WTC11 (cell line): ENCODE results near the gene SLX4. TPM values are rescaled to one million over a fixed set of nuclear protein-coding genes. Genes with fewer than 3 reads are reported as not detected.

ENCODE experiments used
- ATAC-seq: fragments of 200-7000 bp; cut with Tn5 transposase; 2 replicates; pipeline ENCODE4 v1.10.0; 2021; ENCODE audit warnings: mild to moderate bottlenecking, moderate library complexity
- CTCF ChIA-PET: fragments of 300-600 bp; sonication (Branson Sonifier 250); formaldehyde crosslinking; loops from one replicate; lab custom pipeline; 2021; ENCODE audit warnings: antibody characterized with exemption; lab: Charles Lee
- POLR2A ChIA-PET: fragments of 350-600 bp; sonication (Branson Sonifier 250); formaldehyde crosslinking; loops from one replicate; lab custom pipeline; 2021; ENCODE audit warnings: antibody characterized with exemption; lab: Charles Lee
- DNase-seq: peaks from one replicate; pipeline ENCODE4 v3.0.0; 2021; ENCODE audit warnings: low spot score
- H3K27ac Mint-ChIP-seq: 2 replicates; pipeline ENCODE4 v1.8.0; 2021; ENCODE audit warnings: mixed read lengths
- H3K27me3 Mint-ChIP-seq: 2 replicates; pipeline ENCODE4 v1.8.0; 2021; ENCODE audit warnings: low read depth, mild to moderate bottlenecking, moderate library complexity, mixed read lengths
- H3K36me3 Mint-ChIP-seq: 2 replicates; pipeline ENCODE4 v1.8.0; 2021; ENCODE audit warnings: mixed read lengths
- H3K4me1 Mint-ChIP-seq: 2 replicates; pipeline ENCODE4 v1.8.0; 2022; ENCODE audit warnings: mixed read lengths
- H3K4me3 Mint-ChIP-seq: 2 replicates; pipeline ENCODE4 v1.8.0; 2021; ENCODE audit warnings: mild to moderate bottlenecking, moderate library complexity, mixed read lengths
- H3K9me3 Mint-ChIP-seq: 2 replicates; pipeline ENCODE4 v1.8.0; 2021; ENCODE audit warnings: mixed read lengths
- AR ChIP-seq: fragments of 250-450 bp; sonication (Bioruptor Pico); IDR thresholded peaks from 2 replicates; pipeline ENCODE4 v1.9.0; 2021; ENCODE audit warnings: mild to moderate bottlenecking
- ATF3 ChIP-seq: sonication (generic); formaldehyde crosslinking; conservative IDR thresholded peaks from 2 replicates; pipeline ENCODE4 v1.8.1; 2022; ENCODE audit warnings: mild to moderate bottlenecking, missing genetic modification reagents
- CREB1 ChIP-seq: sonication (generic); formaldehyde crosslinking; IDR thresholded peaks from 2 replicates; pipeline ENCODE4 v1.8.0; 2023; ENCODE audit warnings: mild to moderate bottlenecking, missing genetic modification reagents
- E2F4 ChIP-seq: sonication (generic); formaldehyde crosslinking; IDR thresholded peaks from 2 replicates; pipeline ENCODE4 v1.8.1; 2022; ENCODE audit warnings: low read depth, mild to moderate bottlenecking, moderate library complexity, missing genetic modification reagents, borderline replicate concordance
- E2F5 ChIP-seq: sonication (generic); formaldehyde crosslinking; IDR thresholded peaks from 2 replicates; pipeline ENCODE4 v1.8.1; 2022; ENCODE audit warnings: mild to moderate bottlenecking, moderate library complexity, missing genetic modification reagents
- ELF4 ChIP-seq: sonication (generic); formaldehyde crosslinking; IDR thresholded peaks from 2 replicates; pipeline ENCODE4 v1.8.1; 2022; ENCODE audit warnings: low read depth, mild to moderate bottlenecking, moderate library complexity, missing genetic modification reagents
- ETV6 ChIP-seq: sonication (generic); formaldehyde crosslinking; IDR thresholded peaks from 2 replicates; pipeline ENCODE4 v1.8.1; 2022; ENCODE audit warnings: mild to moderate bottlenecking, missing genetic modification reagents
- MXD4 ChIP-seq: fragments of 250-450 bp; sonication (Bioruptor Pico); IDR thresholded peaks from 2 replicates; pipeline ENCODE4 v1.8.0; 2021; ENCODE audit warnings: mild to moderate bottlenecking, moderate library complexity, borderline replicate concordance
- NFATC4 ChIP-seq: fragments of 250-450 bp; sonication (Bioruptor Pico); IDR thresholded peaks from 2 replicates; pipeline ENCODE4 v1.9.0; 2021; ENCODE audit warnings: mild to moderate bottlenecking
- NR3C1 ChIP-seq: sonication (generic); formaldehyde crosslinking; conservative IDR thresholded peaks from 2 replicates; pipeline ENCODE4 v1.8.1; 2023; ENCODE audit warnings: low read depth, mild to moderate bottlenecking, missing genetic modification reagents
- RORB ChIP-seq: fragments of 250-450 bp; sonication (Bioruptor Pico); IDR thresholded peaks from 2 replicates; pipeline ENCODE4 v1.9.0; 2021; ENCODE audit warnings: mild to moderate bottlenecking
- STAT6 ChIP-seq: sonication (generic); formaldehyde crosslinking; conservative IDR thresholded peaks from 2 replicates; pipeline ENCODE4 v1.8.1; 2023; ENCODE audit warnings: mild to moderate bottlenecking, low read depth, missing genetic modification reagents, moderate library complexity
- USF2 ChIP-seq: sonication (generic); formaldehyde crosslinking; IDR thresholded peaks from 2 replicates; pipeline ENCODE4 v1.8.1; 2023; ENCODE audit warnings: mild to moderate bottlenecking, missing genetic modification reagents, moderate library complexity
- ZBTB21 ChIP-seq: sonication (generic); formaldehyde crosslinking; IDR thresholded peaks from 2 replicates; pipeline ENCODE4 v1.8.1; 2023; ENCODE audit warnings: mild to moderate bottlenecking, missing genetic modification reagents, borderline replicate concordance
- ZNF317 ChIP-seq: sonication (generic); formaldehyde crosslinking; IDR thresholded peaks from 2 replicates; pipeline ENCODE4 v1.8.1; 2023; ENCODE audit warnings: low read depth, mild to moderate bottlenecking, moderate library complexity, missing genetic modification reagents, borderline replicate concordance
- total RNA-seq: library from RNA; stranded (reverse); gene quantifications from 3 replicates; pipeline ENCODE4 v1.2.3, GENCODE V29; 2021
- TF ChIP-seq, protein P1 (sequence below): sonication (generic); formaldehyde crosslinking; IDR thresholded peaks from 2 replicates; pipeline ENCODE4 v1.8.0; 2022; ENCODE audit warnings: mild to moderate bottlenecking, missing genetic modification reagents
- TF ChIP-seq, protein P2 (sequence below): sonication (generic); formaldehyde crosslinking; IDR thresholded peaks from 2 replicates; pipeline ENCODE4 v1.8.1; 2022; ENCODE audit warnings: mild to moderate bottlenecking, missing genetic modification reagents, moderate library complexity, borderline replicate concordance
- TF ChIP-seq, protein P3 (sequence below): sonication (generic); formaldehyde crosslinking; IDR thresholded peaks from 2 replicates; pipeline ENCODE4 v1.8.1; 2023; ENCODE audit warnings: mild to moderate bottlenecking, missing genetic modification reagents
- TF ChIP-seq, protein P4 (sequence below): sonication (generic); formaldehyde crosslinking; IDR thresholded peaks from 2 replicates; pipeline ENCODE4 v1.8.0; 2022; ENCODE audit warnings: mild to moderate bottlenecking, missing genetic modification reagents
- TF ChIP-seq, protein P5 (sequence below): sonication (generic); formaldehyde crosslinking; IDR thresholded peaks from 2 replicates; pipeline ENCODE4 v1.8.0; 2022; ENCODE audit warnings: mild to moderate bottlenecking, missing genetic modification reagents

The SLX4 gene
- total RNA-seq, 1 experiment from 2014 or later: 16.7 TPM

DNA sequence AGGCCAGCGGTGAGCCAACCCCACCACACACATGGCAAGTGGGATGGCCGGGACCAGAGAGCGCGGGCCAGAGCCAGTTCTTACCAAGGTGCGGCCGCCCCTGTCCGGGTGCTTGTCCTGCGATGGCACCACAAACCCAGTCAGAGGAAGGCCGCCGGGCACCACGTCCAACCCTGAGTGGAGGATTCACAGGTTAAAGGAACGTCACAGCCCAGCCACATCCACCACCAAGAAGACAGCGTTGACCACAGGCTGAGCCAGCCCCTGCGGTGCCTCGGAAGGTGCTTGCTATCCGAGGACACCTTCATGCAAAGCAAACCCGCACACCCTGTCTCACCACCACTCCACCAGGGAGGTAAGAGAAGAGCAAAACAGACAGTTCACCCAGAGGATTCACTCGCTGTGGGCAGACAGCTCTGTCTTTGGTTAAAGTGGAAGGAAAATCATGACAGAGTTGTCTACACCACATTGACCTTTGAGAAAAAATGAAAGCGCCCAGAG is 15.8 kb downstream of the SLX4 start (continued):
- no peak for TF ChIP-seq ZNF317 (CRISPR knock-in tag)
- no peak for TF ChIP-seq E2F4 (CRISPR knock-in tag)
- no peak for TF ChIP-seq ZBTB21 (CRISPR knock-in tag)
- no peak for TF ChIP-seq USF2
- no peak for TF ChIP-seq CREB1 (CRISPR knock-in tag)
- TF ChIP-seq, protein P1, sequence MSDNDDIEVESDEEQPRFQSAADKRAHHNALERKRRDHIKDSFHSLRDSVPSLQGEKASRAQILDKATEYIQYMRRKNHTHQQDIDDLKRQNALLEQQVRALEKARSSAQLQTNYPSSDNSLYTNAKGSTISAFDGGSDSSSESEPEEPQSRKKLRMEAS: no peak
- TF ChIP-seq, protein P2, sequence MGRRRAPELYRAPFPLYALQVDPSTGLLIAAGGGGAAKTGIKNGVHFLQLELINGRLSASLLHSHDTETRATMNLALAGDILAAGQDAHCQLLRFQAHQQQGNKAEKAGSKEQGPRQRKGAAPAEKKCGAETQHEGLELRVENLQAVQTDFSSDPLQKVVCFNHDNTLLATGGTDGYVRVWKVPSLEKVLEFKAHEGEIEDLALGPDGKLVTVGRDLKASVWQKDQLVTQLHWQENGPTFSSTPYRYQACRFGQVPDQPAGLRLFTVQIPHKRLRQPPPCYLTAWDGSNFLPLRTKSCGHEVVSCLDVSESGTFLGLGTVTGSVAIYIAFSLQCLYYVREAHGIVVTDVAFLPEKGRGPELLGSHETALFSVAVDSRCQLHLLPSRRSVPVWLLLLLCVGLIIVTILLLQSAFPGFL (CRISPR knock-in tag): no peak
- no peak for TF ChIP-seq ETV6
- TF ChIP-seq RORB (CRISPR knock-in tag): no peak

DNA sequence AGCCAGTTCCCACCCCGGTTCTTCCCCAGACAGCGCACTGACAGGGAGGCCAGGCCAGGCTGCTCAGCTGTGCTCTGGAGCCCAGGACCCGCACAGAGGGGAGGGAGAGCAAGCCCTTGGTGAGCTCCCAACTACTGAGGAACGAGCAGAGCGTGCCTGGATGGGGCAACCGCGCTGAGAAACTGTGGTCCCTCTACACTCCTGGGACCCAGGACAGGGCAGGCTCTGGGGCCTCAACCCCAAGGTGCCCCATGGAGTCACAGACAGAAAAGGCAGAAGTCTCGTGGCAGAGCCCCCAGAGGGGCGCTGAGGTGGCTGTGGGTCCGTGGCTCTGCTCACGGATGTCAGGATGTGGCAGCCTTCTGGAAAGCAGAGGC is 16.3 kb downstream of the SLX4 start:
- Mint-ChIP-seq H3K4me1 (no peaks in the 10 kb centered on the region), H3K36me3 (peaks cover 50% of the 10 kb centered on the region)
- CTCF ChIA-PET: no interaction called here

More for the DNA sequence above, 16.3 kb downstream of the SLX4 start:
- H3K9me3 Mint-ChIP-seq: peaks cover 13% of the 10 kb centered on the region
- no peak for DNase-seq
- H3K27ac Mint-ChIP-seq: no peak overlapping the region
- POLR2A ChIA-PET: no interaction called here
- ATAC-seq: no peak
- no peak for TF ChIP-seq ZNF317 (CRISPR knock-in tag)
- no peak for TF ChIP-seq ELF4 (CRISPR knock-in tag)
- TF ChIP-seq NFATC4 (CRISPR knock-in tag): no peak
- TF ChIP-seq, protein P3, sequence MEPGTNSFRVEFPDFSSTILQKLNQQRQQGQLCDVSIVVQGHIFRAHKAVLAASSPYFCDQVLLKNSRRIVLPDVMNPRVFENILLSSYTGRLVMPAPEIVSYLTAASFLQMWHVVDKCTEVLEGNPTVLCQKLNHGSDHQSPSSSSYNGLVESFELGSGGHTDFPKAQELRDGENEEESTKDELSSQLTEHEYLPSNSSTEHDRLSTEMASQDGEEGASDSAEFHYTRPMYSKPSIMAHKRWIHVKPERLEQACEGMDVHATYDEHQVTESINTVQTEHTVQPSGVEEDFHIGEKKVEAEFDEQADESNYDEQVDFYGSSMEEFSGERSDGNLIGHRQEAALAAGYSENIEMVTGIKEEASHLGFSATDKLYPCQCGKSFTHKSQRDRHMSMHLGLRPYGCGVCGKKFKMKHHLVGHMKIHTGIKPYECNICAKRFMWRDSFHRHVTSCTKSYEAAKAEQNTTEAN (CRISPR knock-in tag): no peak
- TF ChIP-seq NR3C1 (CRISPR knock-in tag): no peak
- TF ChIP-seq STAT6 (CRISPR knock-in tag): no peak
- no peak for TF ChIP-seq MXD4
- no peak for TF ChIP-seq ATF3 (CRISPR knock-in tag)
- TF ChIP-seq, protein P4, sequence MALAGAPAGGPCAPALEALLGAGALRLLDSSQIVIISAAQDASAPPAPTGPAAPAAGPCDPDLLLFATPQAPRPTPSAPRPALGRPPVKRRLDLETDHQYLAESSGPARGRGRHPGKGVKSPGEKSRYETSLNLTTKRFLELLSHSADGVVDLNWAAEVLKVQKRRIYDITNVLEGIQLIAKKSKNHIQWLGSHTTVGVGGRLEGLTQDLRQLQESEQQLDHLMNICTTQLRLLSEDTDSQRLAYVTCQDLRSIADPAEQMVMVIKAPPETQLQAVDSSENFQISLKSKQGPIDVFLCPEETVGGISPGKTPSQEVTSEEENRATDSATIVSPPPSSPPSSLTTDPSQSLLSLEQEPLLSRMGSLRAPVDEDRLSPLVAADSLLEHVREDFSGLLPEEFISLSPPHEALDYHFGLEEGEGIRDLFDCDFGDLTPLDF (CRISPR knock-in tag): no peak
- TF ChIP-seq, protein P5, sequence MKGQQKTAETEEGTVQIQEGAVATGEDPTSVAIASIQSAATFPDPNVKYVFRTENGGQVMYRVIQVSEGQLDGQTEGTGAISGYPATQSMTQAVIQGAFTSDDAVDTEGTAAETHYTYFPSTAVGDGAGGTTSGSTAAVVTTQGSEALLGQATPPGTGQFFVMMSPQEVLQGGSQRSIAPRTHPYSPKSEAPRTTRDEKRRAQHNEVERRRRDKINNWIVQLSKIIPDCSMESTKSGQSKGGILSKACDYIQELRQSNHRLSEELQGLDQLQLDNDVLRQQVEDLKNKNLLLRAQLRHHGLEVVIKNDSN (CRISPR knock-in tag): no peak
- no peak for TF ChIP-seq E2F5
- TF ChIP-seq AR (CRISPR knock-in tag): no peak
- H3K27me3 Mint-ChIP-seq: no peaks in the 10 kb centered on the region
- no peak overlapping the region for H3K4me3 Mint-ChIP-seq
